ENCODE measurements around the gene SRPK2. TPM values are rescaled to one million over a fixed set of nuclear protein-coding genes. Genes with fewer than 3 reads are reported as not detected.

The SRPK2 gene
- total RNA-seq, 4 donors from 2014 or later, result 61.7 to 89.1 (median 78.4) TPM

GRCh38 chr7:105132835-105133234 is 255.9 kb downstream of the SRPK2 start:
- DNase-seq (ENCODE audit: low spot score in 2 of 2), result no peak
- Histone ChIP-seq H3K36me3 (peaks cover 50% of the 10 kb centered on the region), H3K4me3 (no peak overlapping the region), H3K9me3 (no peaks in the 10 kb centered on the region), H3K4me1 (no peaks in the 10 kb centered on the region), H3K27me3 (no peaks in the 10 kb centered on the region), H3K27ac (no peak overlapping the region)
- TF ChIP-seq CTCF (IDR thresholded peaks at IDR 0.05) (no peak), POLR2AphosphoS5 (IDR thresholded peaks at IDR 0.05) (no peak), EP300 (IDR thresholded peaks at IDR 0.05) (no peak), POLR2A (IDR thresholded peaks at IDR 0.05) (no peak)
- WGBS, result 97% methylated on average over 10 of the region's 10 CpGs

GRCh38 chr7:105132335-105132734 is 256.4 kb downstream of the SRPK2 start:
- no peak for DNase-seq (ENCODE audit: low spot score in 2 of 2)
- Histone ChIP-seq H3K4me1 (no peaks in the 10 kb centered on the region), H3K27ac (no peak overlapping the region), H3K27me3 (no peaks in the 10 kb centered on the region), H3K9me3 (no peaks in the 10 kb centered on the region), H3K36me3 (peaks cover 45% of the 10 kb centered on the region), H3K4me3 (no peak overlapping the region)
- TF ChIP-seq CTCF (IDR thresholded peaks at IDR 0.05) (no peak), POLR2AphosphoS5 (IDR thresholded peaks at IDR 0.05) (no peak), EP300 (IDR thresholded peaks at IDR 0.05) (no peak), POLR2A (IDR thresholded peaks at IDR 0.05) (no peak)
- WGBS, result 87% methylated on average over 5 of the region's 5 CpGs

- H3K9me3 ChIP-seq, result no peaks in the 10 kb centered on the region
- peaks cover 41% of the 10 kb centered on the region for H3K36me3 ChIP-seq
- H3K4me3 ChIP-seq, result no peak overlapping the region
- H3K27ac ChIP-seq, result no peak overlapping the region
- no peak for DNase-seq (ENCODE audit: low spot score in 2 of 2)
- H3K4me1 ChIP-seq, result no peaks in the 10 kb centered on the region
- H3K27me3 ChIP-seq, result no peaks in the 10 kb centered on the region
- TF ChIP-seq POLR2AphosphoS5 (IDR thresholded peaks at IDR 0.05), result no peak
- TF ChIP-seq POLR2A (IDR thresholded peaks at IDR 0.05), result no peak
- TF ChIP-seq EP300 (IDR thresholded peaks at IDR 0.05), result no peak
- no peak for TF ChIP-seq CTCF (IDR thresholded peaks at IDR 0.05)
- WGBS, result 84% methylated on average over 7 of the region's 7 CpGs
Measured at GRCh38 chr7:105131890-105132289, 256.8 kb downstream of the SRPK2 start.

- no peaks in the 10 kb centered on the region for H3K27me3 ChIP-seq
- no peaks in the 10 kb centered on the region for H3K9me3 ChIP-seq
- H3K27ac ChIP-seq, result no peak overlapping the region
- DNase-seq (ENCODE audit: low spot score in 2 of 2), result no peak
- peaks cover 41% of the 10 kb centered on the region for H3K36me3 ChIP-seq
- no peaks in the 10 kb centered on the region for H3K4me1 ChIP-seq
- TF ChIP-seq EP300 (IDR thresholded peaks at IDR 0.05) (no peak), POLR2A (IDR thresholded peaks at IDR 0.05) (no peak), POLR2AphosphoS5 (IDR thresholded peaks at IDR 0.05) (no peak)
- WGBS, result 92% methylated on average over 12 of the region's 12 CpGs
- no peak overlapping the region for H3K4me3 ChIP-seq
Measured at GRCh38 chr7:105131033-105131656, 257.6 kb downstream of the SRPK2 start.

GRCh38 chr7:105130580-105130979 is 258.1 kb downstream of the SRPK2 start:
- WGBS, result 88% methylated on average over 2 of the region's 2 CpGs
- no peak for TF ChIP-seq POLR2AphosphoS5 (IDR thresholded peaks at IDR 0.05)
- DNase-seq (ENCODE audit: low spot score in 2 of 2), result no peak
- Histone ChIP-seq H3K9me3 (no peaks in the 10 kb centered on the region), H3K4me1 (no peaks in the 10 kb centered on the region), H3K27ac (no peak overlapping the region), H3K4me3 (no peak overlapping the region), H3K36me3 (peaks cover 45% of the 10 kb centered on the region), H3K27me3 (no peaks in the 10 kb centered on the region)

GRCh38 chr7:105130048-105130447 is 258.7 kb downstream of the SRPK2 start:
- no peak for DNase-seq (ENCODE audit: low spot score in 2 of 2)
- no peak overlapping the region for H3K4me3 ChIP-seq
- no peaks in the 10 kb centered on the region for H3K4me1 ChIP-seq
- H3K9me3 ChIP-seq, result no peaks in the 10 kb centered on the region
- no peaks in the 10 kb centered on the region for H3K27me3 ChIP-seq
- no peak overlapping the region for H3K27ac ChIP-seq
- TF ChIP-seq POLR2A (IDR thresholded peaks at IDR 0.05) (no peak), POLR2AphosphoS5 (IDR thresholded peaks at IDR 0.05) (no peak), EP300 (IDR thresholded peaks at IDR 0.05) (no peak), CTCF (IDR thresholded peaks at IDR 0.05) (no peak)
- 95% methylated on average over 5 of the region's 5 CpGs for WGBS
- H3K36me3 ChIP-seq, result peaks cover 50% of the 10 kb centered on the region

Measured in suprapubic skin (tissue), 4 donors.